GM12872 (cell line): ENCODE results near the gene VEPH1.

Experiments
- TF ChIP-seq, protein P1 (sequence below): IDR thresholded peaks from 3 replicates; pipeline ENCODE4 v1.5.1; 2011; ENCODE audit warnings: low read depth, mild to moderate bottlenecking, low read length, moderate library complexity; ENCODE audit not compliant: insufficient read depth

VEPH1 gene

DNA sequence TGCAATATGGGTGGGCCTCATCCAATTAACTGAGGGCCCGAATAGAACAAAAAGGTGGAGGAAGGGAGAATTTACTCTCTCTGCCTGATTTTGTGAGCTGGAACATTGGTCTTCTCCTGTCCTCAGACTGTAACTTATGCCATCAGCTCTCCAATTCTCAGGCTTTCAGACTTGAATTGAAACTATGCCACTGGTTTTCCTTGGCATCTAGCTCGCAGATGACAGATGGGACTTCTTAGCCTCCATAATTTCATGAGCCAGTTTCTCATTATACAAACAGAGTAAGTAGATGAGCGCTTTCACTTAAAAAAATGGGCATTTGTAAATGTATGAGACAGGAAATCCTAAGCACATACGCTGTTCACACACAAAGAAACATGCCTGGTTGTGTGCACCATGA, 75.3 kb downstream of the VEPH1 start:
- TF ChIP-seq, protein P1, sequence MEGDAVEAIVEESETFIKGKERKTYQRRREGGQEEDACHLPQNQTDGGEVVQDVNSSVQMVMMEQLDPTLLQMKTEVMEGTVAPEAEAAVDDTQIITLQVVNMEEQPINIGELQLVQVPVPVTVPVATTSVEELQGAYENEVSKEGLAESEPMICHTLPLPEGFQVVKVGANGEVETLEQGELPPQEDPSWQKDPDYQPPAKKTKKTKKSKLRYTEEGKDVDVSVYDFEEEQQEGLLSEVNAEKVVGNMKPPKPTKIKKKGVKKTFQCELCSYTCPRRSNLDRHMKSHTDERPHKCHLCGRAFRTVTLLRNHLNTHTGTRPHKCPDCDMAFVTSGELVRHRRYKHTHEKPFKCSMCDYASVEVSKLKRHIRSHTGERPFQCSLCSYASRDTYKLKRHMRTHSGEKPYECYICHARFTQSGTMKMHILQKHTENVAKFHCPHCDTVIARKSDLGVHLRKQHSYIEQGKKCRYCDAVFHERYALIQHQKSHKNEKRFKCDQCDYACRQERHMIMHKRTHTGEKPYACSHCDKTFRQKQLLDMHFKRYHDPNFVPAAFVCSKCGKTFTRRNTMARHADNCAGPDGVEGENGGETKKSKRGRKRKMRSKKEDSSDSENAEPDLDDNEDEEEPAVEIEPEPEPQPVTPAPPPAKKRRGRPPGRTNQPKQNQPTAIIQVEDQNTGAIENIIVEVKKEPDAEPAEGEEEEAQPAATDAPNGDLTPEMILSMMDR: no peak

DNA sequence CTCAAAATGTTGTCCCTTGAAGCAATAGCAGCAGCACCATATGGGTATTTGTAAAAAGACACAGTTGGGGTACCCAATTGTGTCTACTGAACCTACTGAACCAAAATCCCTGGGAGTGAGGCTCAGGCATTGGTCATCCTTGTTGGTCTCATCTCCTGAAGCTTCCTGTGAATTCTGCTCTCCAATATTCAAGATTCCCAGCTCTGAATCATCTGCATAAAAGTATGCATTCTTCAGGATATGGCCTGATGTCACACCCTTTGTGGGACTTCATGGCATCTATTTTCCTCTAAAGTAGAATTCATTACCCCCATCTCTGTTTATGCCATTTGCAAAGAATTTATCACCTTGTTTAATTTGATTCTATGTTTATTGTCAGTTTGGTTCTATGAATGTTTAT, 79.9 kb downstream of the VEPH1 start:
- TF ChIP-seq, protein P1: no peak

DNA sequence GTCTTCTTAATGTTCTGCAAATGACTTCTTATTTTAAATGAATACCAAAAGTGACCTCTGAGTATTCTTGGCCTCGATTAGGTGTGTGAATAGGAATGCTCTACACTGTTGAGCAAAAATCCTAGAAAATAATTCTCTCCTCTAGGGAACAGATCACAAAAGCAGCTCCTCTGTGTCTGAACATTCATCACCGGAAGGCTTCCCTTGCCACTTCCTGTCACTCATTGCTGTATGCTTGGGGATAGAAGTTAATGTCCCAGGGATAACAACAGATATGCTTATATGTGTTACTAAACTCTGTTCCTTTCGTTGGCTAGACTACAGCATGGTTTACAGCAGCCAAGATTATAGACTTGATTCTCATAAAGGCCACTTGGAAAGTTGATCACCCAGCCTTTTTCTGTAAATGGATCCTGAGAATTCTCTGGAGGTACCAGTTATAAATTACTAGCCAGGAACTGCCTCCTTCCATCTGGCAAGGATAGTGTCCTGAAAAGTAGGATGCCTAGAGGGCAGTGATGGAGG, 82.5 kb downstream of the VEPH1 start:
- TF ChIP-seq, protein P1: no peak

DNA sequence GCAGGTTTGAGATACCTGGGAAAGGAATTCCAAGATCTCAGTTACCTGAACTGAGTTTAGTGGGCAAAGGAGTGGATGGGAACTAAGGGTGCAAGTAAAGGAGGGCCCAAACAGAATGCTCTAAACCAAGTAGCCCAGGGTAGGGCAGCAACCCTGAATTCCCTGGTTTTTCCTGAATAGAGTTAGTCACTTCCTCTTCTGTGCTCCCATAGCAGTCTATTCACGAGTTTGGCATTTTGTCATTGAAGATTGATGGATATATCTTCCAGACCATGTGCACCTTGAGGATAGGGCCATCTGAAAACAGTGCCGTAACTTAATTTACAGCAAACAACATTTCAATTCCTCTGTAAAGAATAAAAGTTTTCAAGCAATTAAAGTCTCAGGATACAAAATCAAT, 85.1 kb downstream of the VEPH1 start:
- TF ChIP-seq, protein P1: no peak

DNA sequence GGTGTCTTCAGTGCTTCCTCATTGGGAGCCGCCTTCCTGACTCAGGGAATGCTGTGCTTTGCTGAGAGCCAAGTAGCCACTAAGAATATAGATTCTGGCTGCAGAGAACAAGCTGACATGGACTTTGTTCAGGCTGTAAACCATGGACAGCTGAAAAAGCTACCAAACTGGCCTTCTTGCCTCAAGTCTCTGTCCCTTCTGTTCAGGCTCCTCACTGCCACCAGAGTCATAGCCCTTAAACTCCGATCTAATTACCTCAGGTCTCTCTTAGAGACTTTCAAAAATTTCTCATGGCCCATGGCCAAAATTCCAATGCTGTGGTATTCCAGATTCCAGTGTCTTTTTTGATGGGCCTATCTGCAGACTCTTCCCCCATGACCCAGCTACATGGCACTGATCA, 86.0 kb downstream of the VEPH1 start:
- TF ChIP-seq, protein P1: no peak

DNA sequence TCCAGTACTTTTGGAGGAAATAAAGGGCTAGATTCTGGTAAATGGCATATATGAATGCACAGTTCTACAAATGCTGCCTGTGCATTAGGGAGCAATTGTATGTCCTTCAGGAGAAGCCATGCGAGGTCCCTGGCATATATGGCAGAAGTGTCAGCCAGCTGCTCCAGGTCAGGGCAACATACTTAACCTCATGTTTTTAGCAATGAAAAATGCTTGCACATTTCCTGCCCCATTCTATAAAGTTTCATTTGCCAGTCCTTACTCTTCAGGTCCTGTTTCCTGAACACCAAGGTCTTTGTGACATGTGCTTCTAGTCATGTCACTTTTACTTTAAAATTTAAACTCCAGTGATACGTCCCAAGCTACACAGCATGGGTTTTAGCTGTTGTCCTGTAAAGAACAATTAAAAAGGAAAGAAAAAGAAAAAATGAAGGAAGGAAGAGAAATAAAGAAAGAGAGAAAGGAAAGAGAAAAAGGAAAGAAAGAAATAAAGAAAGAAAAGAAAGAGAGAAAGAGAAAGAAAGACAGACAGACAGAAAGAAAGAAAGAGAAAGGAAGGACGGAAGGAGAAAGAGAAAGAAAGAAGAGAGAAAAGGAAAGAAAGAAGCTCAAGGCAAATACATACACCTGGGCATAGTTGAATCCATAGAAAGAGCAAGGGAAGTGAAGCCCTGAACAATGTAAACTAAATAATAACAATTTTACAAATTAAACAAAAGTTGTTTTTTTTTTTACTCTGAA, 86.7 kb downstream of the VEPH1 start:
- TF ChIP-seq, protein P1: no peak

DNA sequence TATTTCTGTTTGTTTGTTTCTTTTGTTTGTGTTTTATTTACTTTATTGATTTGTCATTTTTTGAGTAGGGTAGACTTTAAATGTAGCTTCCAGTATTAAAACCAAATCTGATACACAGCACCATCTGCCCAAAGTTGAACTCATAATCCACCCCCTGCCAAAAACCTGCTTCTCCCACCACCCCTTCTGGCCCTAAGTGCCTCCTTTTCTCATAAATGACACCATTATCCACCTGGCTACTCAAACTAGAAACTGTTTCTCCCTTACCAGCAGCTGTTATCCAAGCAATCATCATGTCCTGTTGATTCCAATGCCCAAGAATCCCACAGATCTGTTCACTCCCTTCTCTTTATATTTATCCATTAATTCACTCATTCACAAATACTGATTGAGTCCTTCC, 88.4 kb downstream of the VEPH1 start:
- TF ChIP-seq, protein P1: no peak
